ENCODE measurements around the gene TEAD3.
A peak's percentile ranks its signal among the peaks of the same experiment; 100 is the strongest.
"Not testable (repeated sequence)": the region's sequence is repeated elsewhere in the genome, so short reads cannot be mapped to it uniquely, and the experiment has no call there.

The TEAD3 gene

GRCh38 chr6:35445691-35446090, 51.2 kb downstream of the TEAD3 start:
- DNase-seq = peak; percentile 18

GRCh38 chr6:35443341-35444030, 53.4 kb downstream of the TEAD3 start:
- DNase-seq = no peak

DNA sequence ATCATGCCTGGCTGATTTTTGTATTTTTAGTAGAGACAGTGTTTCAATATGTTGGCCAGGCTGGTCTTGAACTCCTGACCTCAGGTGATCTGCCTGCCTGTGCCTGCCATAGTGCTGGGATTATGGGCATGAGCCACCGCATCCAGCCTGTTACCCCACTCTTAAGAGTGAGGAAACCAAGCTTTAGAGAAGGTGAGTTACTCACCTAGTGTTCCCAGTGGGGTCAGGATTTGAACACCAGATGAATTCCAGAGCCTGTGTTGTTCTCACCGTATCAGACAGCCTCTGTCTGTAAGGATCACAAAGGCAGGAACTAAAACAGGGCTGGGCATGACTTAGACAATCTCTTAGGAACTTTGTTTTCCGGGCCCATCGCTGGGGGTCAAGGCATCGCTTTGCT, 54.2 kb downstream of the TEAD3 start:
- no peak for DNase-seq

DNA sequence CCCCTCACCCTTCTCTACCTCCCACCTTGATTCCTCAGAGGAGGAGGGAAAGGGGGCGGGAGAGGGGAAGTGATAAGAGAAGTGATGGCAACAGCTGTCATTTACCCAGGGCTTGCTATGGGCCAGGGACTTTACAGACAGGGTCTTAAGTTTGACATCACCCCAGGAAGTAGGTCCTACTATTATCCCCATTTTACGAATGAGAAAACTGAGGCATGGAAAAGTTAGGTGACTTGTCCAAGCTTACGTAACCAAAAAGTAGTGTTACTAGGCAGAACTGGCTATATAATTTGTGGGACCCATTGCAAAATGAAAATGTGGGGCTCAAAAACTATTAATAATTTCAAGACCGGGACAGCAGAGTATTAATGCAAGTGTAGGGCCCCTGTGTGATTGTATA, 55.2 kb downstream of the TEAD3 start:
- DNase-seq = no peak

DNA sequence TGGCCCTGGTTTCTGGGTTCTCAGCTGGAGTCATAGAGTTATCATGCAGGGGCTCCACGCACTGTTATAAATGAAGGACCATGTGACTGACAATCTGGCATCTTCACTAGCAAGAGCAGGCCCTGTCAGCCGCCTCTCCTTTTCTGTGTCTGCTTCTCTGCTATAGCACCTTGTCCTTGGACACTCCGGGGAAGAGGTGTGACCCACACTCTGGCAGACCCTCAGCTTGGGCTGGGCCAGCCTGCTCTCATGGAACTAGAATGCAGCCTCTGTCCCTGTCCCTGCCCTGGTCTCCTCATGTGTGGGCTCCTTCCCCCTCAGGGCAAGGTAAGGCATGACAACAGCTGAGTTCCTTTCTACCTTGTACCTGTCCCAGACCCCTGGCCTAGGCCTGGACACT, 55.7 kb downstream of the TEAD3 start:
- no peak for DNase-seq

- no peak for DNase-seq
Measured at GRCh38 chr6:35439308-35439707, 57.6 kb downstream of the TEAD3 start.

DNA sequence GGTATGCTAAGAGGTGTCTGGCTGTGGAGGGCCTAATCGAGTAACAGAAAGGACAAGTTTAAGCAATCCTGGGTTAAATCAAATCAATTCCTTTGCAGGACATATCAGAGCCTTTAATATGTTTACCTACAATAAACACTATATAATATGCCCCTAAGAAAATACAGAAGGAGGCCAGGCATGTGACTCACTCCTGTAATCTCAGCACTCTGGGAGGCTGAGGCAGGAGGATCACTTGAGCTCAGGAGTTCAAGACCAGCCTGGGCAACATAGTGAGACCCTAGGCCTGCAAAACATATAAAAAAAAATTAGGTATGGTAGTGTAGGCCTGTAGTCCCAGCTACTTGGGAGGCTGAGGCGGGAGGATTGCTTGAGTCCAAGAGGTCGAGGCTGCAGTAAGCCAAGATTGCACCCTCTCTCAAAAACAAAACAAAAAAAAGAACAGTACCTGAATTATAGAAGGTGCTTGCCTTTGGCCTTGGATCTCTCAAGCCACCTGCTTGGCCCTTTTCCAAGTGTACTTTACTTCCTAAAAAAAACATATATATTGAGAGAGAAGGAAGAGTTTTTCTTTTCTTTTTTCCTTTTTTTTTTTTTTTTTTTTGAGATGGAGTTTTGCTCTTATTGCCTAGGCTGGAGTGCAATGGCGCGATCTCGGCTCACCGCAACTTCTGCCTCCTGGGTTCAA, 58.4 kb downstream of the TEAD3 start:
- DNase-seq = not testable (repeated sequence)

GRCh38 chr6:35436071-35436857, 60.6 kb downstream of the TEAD3 start:
- DNase-seq = no peak

- no peak for DNase-seq
Measured at GRCh38 chr6:35435074-35435837, 61.6 kb downstream of the TEAD3 start.

DNA sequence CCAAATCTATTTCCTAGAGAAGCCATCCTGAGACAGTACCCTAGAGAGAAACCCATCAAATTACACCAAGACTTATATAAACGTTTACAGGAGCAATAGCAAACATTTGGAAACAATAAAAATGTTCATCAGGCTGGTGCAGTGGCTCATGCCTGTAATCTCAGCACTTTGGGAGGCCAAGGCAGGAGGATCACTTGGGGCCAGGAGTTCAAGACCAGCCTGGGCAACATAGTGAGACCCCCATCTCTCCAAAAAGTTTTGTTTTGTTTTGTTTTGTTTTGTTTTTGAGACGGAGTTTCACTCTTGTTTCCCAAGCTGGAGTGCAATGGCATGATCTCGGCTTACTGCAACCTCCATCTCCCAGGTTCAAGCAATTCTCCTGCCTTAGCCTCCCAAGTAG, 64.2 kb downstream of the TEAD3 start:
- DNase-seq = not testable (repeated sequence)

DNA sequence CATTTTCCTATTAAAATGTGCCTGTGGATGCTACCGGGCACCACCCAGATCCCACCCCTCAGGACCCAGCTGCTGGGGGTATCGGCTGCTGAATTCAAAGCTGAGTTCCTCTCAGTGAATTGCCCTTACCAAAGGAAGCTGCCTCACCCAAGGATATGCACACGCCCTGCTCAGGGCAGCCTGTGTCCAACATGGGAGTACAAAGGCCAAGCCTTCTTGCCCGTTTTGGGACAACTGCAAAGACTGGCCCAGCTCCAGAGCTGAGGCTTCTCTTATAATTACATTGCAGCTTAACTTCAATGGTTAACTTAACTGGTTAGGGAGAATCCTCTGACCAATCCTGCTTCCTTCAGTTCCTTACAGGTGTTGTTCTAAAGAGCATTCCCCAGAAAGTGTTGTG, 64.6 kb downstream of the TEAD3 start:
- no peak for DNase-seq

DNA sequence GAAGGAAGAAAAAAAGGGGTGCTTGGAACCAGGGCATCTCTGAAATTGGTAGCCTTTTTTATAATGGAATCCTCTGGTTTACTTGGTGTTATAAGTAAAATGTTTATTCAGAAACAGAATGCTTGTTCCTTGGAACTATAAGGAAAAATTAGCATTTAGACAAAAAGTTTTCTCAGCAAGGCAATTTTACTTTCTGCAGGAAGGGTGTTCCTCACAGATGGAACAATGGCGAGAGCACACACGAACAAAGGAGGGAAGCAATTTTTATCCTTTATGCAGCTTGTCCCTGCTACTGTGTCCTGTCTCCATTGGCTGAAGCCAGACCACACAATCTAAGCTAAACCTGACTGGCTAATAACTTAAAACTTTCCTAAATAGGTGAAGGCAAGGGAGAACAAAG, 67.4 kb downstream of the TEAD3 start:
- DNase-seq = no peak

GRCh38 chr6:35428421-35429149, 68.3 kb downstream of the TEAD3 start:
- DNase-seq = no peak

DNA sequence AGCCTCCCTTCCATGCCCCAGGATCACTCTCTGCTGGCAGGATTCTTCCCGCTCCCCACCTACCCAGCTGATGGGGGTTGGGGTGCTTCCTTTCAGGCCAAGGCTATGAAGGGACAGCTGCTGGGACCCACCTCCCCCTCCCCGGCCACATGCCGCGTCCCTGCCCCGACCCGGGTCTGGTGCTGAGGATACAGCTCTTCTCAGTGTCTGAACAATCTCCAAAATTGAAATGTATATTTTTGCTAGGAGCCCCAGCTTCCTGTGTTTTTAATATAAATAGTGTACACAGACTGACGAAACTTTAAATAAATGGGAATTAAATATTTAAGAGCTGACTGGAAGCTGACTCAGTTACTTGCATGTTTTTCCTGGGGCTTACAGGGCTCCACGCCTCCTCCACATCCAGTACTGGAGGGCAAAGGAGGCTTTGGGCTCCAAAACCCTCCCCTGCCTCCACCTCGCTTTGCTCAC, 69.0 kb downstream of the TEAD3 start:
- DNase-seq = no peak

GRCh38 chr6:35427435-35427834, 69.4 kb downstream of the TEAD3 start:
- DNase-seq = no peak

GRCh38 chr6:35426074-35426473, 70.8 kb downstream of the TEAD3 start:
- DNase-seq = no peak

DNA sequence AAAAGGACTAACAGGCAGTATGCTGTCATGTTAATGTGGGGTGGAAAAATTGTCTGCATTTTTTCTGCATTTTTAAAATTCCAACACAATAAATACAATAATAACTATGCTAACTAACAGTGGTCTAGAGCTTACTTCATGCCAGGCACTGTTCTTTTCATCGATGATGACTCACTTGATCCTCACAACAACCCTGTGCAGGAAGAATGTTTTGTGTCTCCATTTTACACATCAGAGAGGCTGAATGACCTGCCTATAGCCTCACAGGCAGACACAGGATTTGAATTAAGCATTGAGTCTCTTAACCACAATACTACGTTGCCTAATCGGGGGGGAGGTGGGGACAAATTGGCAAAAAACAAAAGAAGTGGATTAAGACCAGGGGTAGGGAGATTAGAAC, 71.6 kb downstream of the TEAD3 start:
- no peak for DNase-seq
